PFSK-1 (cell line): Measurements from ENCODE around the gene SATB2.

Source experiments
- FOXP2 ChIP-seq: optimal IDR thresholded peaks from 2 replicates; pipeline ENCODE3; 2011; ENCODE audit warnings: borderline replicate concordance, control low read depth, inconsistent platforms; ENCODE audit not compliant: insufficient read depth; ENCODE audit errors: extremely low read length, extremely low read depth
- POLR2AphosphoS5 ChIP-seq: IDR thresholded peaks from 2 replicates; pipeline ENCODE4 v1.6.1; 2012; ENCODE audit warnings: low read depth, mild to moderate bottlenecking, control low read depth, low read length, moderate library complexity
- SIN3A ChIP-seq: IDR thresholded peaks from 2 replicates; pipeline ENCODE4 v1.6.1; 2012; ENCODE audit warnings: mild to moderate bottlenecking, low read length, moderate library complexity, borderline replicate concordance; ENCODE audit not compliant: insufficient read depth
- TAF1 ChIP-seq: IDR thresholded peaks from 2 replicates; pipeline ENCODE4 v1.6.1; 2012; ENCODE audit warnings: low read length, control low read depth, borderline replicate concordance; ENCODE audit not compliant: insufficient read depth
- TF ChIP-seq, protein P1 (sequence below), 2 experiments: IDR thresholded peaks; 2 replicates each; pipeline versions ENCODE4 v1.6.1 to v1.8.0; 2011 to 2012; ENCODE audit warnings: low read depth in 2 of 2, low read length in 2 of 2, control low read depth in 1 of 2, inconsistent platforms in 1 of 2, mild to moderate bottlenecking in 1 of 2, moderate library complexity in 1 of 2; ENCODE audit not compliant: insufficient read depth in 1 of 2

Gene SATB2

GRCh38 chr2:199458806-199459285, 1.1 kb upstream of the SATB2 start:
- TF ChIP-seq SIN3A = no peak
- TF ChIP-seq TAF1 = no peak
- no peak for TF ChIP-seq POLR2AphosphoS5
- TF ChIP-seq, protein P1, sequence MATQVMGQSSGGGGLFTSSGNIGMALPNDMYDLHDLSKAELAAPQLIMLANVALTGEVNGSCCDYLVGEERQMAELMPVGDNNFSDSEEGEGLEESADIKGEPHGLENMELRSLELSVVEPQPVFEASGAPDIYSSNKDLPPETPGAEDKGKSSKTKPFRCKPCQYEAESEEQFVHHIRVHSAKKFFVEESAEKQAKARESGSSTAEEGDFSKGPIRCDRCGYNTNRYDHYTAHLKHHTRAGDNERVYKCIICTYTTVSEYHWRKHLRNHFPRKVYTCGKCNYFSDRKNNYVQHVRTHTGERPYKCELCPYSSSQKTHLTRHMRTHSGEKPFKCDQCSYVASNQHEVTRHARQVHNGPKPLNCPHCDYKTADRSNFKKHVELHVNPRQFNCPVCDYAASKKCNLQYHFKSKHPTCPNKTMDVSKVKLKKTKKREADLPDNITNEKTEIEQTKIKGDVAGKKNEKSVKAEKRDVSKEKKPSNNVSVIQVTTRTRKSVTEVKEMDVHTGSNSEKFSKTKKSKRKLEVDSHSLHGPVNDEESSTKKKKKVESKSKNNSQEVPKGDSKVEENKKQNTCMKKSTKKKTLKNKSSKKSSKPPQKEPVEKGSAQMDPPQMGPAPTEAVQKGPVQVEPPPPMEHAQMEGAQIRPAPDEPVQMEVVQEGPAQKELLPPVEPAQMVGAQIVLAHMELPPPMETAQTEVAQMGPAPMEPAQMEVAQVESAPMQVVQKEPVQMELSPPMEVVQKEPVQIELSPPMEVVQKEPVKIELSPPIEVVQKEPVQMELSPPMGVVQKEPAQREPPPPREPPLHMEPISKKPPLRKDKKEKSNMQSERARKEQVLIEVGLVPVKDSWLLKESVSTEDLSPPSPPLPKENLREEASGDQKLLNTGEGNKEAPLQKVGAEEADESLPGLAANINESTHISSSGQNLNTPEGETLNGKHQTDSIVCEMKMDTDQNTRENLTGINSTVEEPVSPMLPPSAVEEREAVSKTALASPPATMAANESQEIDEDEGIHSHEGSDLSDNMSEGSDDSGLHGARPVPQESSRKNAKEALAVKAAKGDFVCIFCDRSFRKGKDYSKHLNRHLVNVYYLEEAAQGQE (IDR thresholded peaks at IDR 0.05; ENCODE audit: insufficient read depth in 1 of 2, low read depth in 2 of 2, low read length in 2 of 2) = no peak
- no peak for TF ChIP-seq FOXP2

- TF ChIP-seq TAF1 = no peak
- TF ChIP-seq, protein P1 (IDR thresholded peaks at IDR 0.05; ENCODE audit: insufficient read depth in 1 of 2, low read depth in 2 of 2, low read length in 2 of 2) = no peak
These were observed 468 bp upstream of the SATB2 start for GRCh38 chr2:199458009-199458805.

GRCh38 chr2:199456383-199457146, 1.2 kb downstream of the SATB2 start:
- TF ChIP-seq FOXP2 (no peak), TAF1 (no peak), SIN3A (no peak), POLR2AphosphoS5 (no peak)
- TF ChIP-seq, protein P1 (IDR thresholded peaks at IDR 0.05; ENCODE audit: insufficient read depth in 1 of 2, low read depth in 2 of 2, low read length in 2 of 2) = no peak

DNA sequence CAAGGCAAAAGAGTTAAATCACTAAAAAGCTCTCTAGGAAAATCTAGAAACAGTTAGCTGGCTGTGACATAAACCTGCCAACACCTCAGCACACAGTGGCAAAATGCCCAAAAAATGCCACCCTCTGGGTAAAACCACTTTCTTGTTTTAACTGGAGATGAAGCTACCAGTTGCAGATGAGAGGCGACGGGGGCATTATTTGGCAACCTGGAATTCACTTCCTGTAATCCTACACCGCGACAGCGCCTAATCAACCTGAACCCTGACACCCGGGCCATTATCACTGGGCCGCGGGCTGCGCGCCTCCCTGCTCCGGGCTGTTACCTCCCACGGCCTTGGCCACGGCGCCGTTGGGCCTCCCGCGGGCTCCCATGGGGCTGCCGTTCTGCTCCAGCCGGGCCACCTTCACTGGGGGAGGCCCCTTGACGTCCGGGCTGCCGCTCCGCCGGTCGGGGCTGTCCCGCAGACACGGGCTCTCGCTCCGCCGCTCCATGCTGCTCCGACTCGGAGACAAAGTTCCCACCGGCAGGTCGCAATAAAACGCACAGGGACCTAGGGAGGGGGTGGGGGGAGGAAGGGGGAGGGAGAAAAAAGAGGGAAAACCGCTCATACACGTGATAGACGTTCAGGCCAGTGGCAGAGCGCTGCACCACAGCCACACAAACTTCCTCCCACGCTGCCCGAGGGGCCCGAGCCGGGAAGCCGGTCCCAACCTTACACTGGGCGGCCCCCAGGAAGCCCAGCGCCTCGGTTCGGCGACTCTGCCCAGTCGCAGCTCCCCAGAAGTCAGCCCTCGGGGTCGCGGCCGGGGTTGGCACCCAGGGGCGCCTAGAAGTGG, 2.0 kb downstream of the SATB2 start:
- TF ChIP-seq TAF1 (no peak), SIN3A (no peak), POLR2AphosphoS5 (no peak), FOXP2 (no peak)
- TF ChIP-seq, protein P1 (IDR thresholded peaks at IDR 0.05; ENCODE audit: insufficient read depth in 1 of 2, low read depth in 2 of 2, low read length in 2 of 2) = no peak
